MG63 (cell line): ENCODE data around the gene GAS7. TPM values are rescaled to one million over a fixed set of nuclear protein-coding genes. Genes with fewer than 3 reads are reported as not detected.

Experiments
- DNase-seq: peaks from one replicate; pipeline ENCODE4 v3.0.0-alpha.2; 2020
- H3K27me3 ChIP-seq: fragments of 250-450 bp; sonication (Bioruptor Pico); 2 replicates; pipeline ENCODE4 v1.5.1; 2020; ENCODE audit warnings: mild to moderate bottlenecking, moderate library complexity
- H3K36me3 ChIP-seq: fragments of 250-450 bp; sonication (Bioruptor Pico); 2 replicates; pipeline ENCODE4 v1.5.1; 2020; ENCODE audit warnings: mild to moderate bottlenecking, moderate library complexity
- H3K4me3 ChIP-seq: fragments of 250-450 bp; sonication (Bioruptor Pico); 2 replicates; pipeline ENCODE4 v1.5.1; 2020; ENCODE audit warnings: mild to moderate bottlenecking, moderate library complexity
- H3K9me3 ChIP-seq: fragments of 250-450 bp; sonication (Bioruptor Pico); 2 replicates; pipeline ENCODE4 v1.5.1; 2020; ENCODE audit warnings: mild to moderate bottlenecking, moderate library complexity
- total RNA-seq: library from RNA; depleted of rRNA; stranded (reverse); fragments of >200 nt; shearing (Covaris generic); gene quantifications from 2 replicates; pipeline ENCODE4 v1.2.3, GENCODE V29; 2014; ENCODE audit warnings: low replicate concordance

GAS7 gene
- total RNA-seq, 1 experiment from 2014 or later: 8.7 TPM

GRCh38 chr17:9968008-9968407, 230.4 kb downstream of the GAS7 start:
- no peaks in the 10 kb centered on the region for H3K36me3 ChIP-seq
- no peak for DNase-seq
- H3K4me3 ChIP-seq: no peak overlapping the region
- no peaks in the 10 kb centered on the region for H3K9me3 ChIP-seq
- H3K27me3 ChIP-seq: no peaks in the 10 kb centered on the region; the same call in 1 of the 2 replicates

- H3K36me3 ChIP-seq: no peaks in the 10 kb centered on the region
- H3K27me3 ChIP-seq: peaks cover 10% of the 10 kb centered on the region
- no peaks in the 10 kb centered on the region for H3K9me3 ChIP-seq
- no peak overlapping the region for H3K4me3 ChIP-seq
- peak; percentile 55 for DNase-seq
Observed at GRCh38 chr17:9959377-9959981, 238.9 kb downstream of the GAS7 start.

GRCh38 chr17:9958586-9959281, 239.7 kb downstream of the GAS7 start:
- Histone ChIP-seq H3K27me3 (peaks cover 10% of the 10 kb centered on the region), H3K36me3 (no peaks in the 10 kb centered on the region), H3K9me3 (no peaks in the 10 kb centered on the region), H3K4me3 (no peak overlapping the region)
- no peak for DNase-seq

GRCh38 chr17:9957244-9957643, 241.2 kb downstream of the GAS7 start:
- DNase-seq: no peak
- peaks cover 10% of the 10 kb centered on the region for H3K27me3 ChIP-seq
- no peak overlapping the region for H3K4me3 ChIP-seq
- H3K9me3 ChIP-seq: no peaks in the 10 kb centered on the region
- no peaks in the 10 kb centered on the region for H3K36me3 ChIP-seq

GRCh38 chr17:9956474-9957131, 241.8 kb downstream of the GAS7 start:
- DNase-seq: no peak
- Histone ChIP-seq H3K9me3 (no peaks in the 10 kb centered on the region), H3K4me3 (no peak overlapping the region), H3K27me3 (peaks cover 8% of the 10 kb centered on the region), H3K36me3 (no peaks in the 10 kb centered on the region)

GRCh38 chr17:9953492-9953891, 244.9 kb downstream of the GAS7 start:
- Histone ChIP-seq H3K36me3 (no peaks in the 10 kb centered on the region), H3K9me3 (no peaks in the 10 kb centered on the region), H3K27me3 (no peaks in the 10 kb centered on the region), H3K4me3 (no peak overlapping the region)
- no peak for DNase-seq

- no peaks in the 10 kb centered on the region for H3K36me3 ChIP-seq
- no peak for DNase-seq
- no peaks in the 10 kb centered on the region for H3K9me3 ChIP-seq
- no peaks in the 10 kb centered on the region for H3K27me3 ChIP-seq
- H3K4me3 ChIP-seq: no peak overlapping the region
Observed at GRCh38 chr17:9951803-9952202, 246.6 kb downstream of the GAS7 start.

GRCh38 chr17:9948928-9949327, 249.5 kb downstream of the GAS7 start:
- no peak for DNase-seq
- H3K4me3 ChIP-seq: no peak overlapping the region
- no peaks in the 10 kb centered on the region for H3K36me3 ChIP-seq
- H3K9me3 ChIP-seq: no peaks in the 10 kb centered on the region
- H3K27me3 ChIP-seq: no peaks in the 10 kb centered on the region

- Histone ChIP-seq H3K36me3 (no peaks in the 10 kb centered on the region), H3K4me3 (no peak overlapping the region), H3K27me3 (no peaks in the 10 kb centered on the region; the same call in 1 of the 2 replicates), H3K9me3 (no peaks in the 10 kb centered on the region)
- DNase-seq: no peak
Observed at GRCh38 chr17:9944704-9945103, 253.7 kb downstream of the GAS7 start.

- 0 out of 2 replicates have a peak, but pooled peaks cover 2% of the 10 kb centered on the region for H3K9me3 ChIP-seq
- DNase-seq: no peak
- no peak overlapping the region for H3K4me3 ChIP-seq
- H3K27me3 ChIP-seq: no peaks in the 10 kb centered on the region; the same call in 1 of the 2 replicates
- no peaks in the 10 kb centered on the region for H3K36me3 ChIP-seq
Observed at GRCh38 chr17:9943343-9943742, 255.1 kb downstream of the GAS7 start.

- H3K36me3 ChIP-seq: no peaks in the 10 kb centered on the region
- H3K27me3 ChIP-seq: no peaks in the 10 kb centered on the region; the same call in 1 of the 2 replicates
- H3K9me3 ChIP-seq: 0 out of 2 replicates have a peak, but pooled peaks cover 2% of the 10 kb centered on the region
- no peak for DNase-seq
- no peak overlapping the region for H3K4me3 ChIP-seq
Observed at GRCh38 chr17:9942885-9943284, 255.5 kb downstream of the GAS7 start.

GRCh38 chr17:9941305-9941704, 257.1 kb downstream of the GAS7 start:
- H3K36me3 ChIP-seq: no peaks in the 10 kb centered on the region
- H3K27me3 ChIP-seq: no peaks in the 10 kb centered on the region; the same call in 1 of the 2 replicates
- no peak for DNase-seq
- H3K9me3 ChIP-seq: 0 out of 2 replicates have a peak, but pooled peaks cover 2% of the 10 kb centered on the region
- no peak overlapping the region for H3K4me3 ChIP-seq

- no peak for DNase-seq
- no peak overlapping the region for H3K4me3 ChIP-seq
- H3K27me3 ChIP-seq: no peaks in the 10 kb centered on the region; the same call in 1 of the 2 replicates
- no peaks in the 10 kb centered on the region for H3K36me3 ChIP-seq
- H3K9me3 ChIP-seq: 0 out of 2 replicates have a peak, but pooled peaks cover 2% of the 10 kb centered on the region
Observed at GRCh38 chr17:9940841-9941240, 257.6 kb downstream of the GAS7 start.

- no peaks in the 10 kb centered on the region; the same call in 1 of the 2 replicates for H3K27me3 ChIP-seq
- H3K36me3 ChIP-seq: no peaks in the 10 kb centered on the region
- H3K9me3 ChIP-seq: 0 out of 2 replicates have a peak, but pooled peaks cover 2% of the 10 kb centered on the region
- no peak overlapping the region for H3K4me3 ChIP-seq
- no peak for DNase-seq
Observed at GRCh38 chr17:9938764-9939163, 259.6 kb downstream of the GAS7 start.

- Histone ChIP-seq H3K27me3 (no peaks in the 10 kb centered on the region; the same call in 1 of the 2 replicates), H3K4me3 (no peak overlapping the region), H3K36me3 (no peaks in the 10 kb centered on the region), H3K9me3 (0 out of 2 replicates have a peak, but pooled peaks cover 2% of the 10 kb centered on the region)
- no peak for DNase-seq
Observed at GRCh38 chr17:9937901-9938300, 260.5 kb downstream of the GAS7 start.

- Histone ChIP-seq H3K36me3 (no peaks in the 10 kb centered on the region), H3K9me3 (0 out of 2 replicates have a peak, but pooled peaks cover 2% of the 10 kb centered on the region), H3K27me3 (no peaks in the 10 kb centered on the region; the same call in 1 of the 2 replicates), H3K4me3 (no peak overlapping the region)
- DNase-seq: no peak
Observed at GRCh38 chr17:9937241-9937761, 261.1 kb downstream of the GAS7 start.

- Histone ChIP-seq H3K36me3 (no peaks in the 10 kb centered on the region), H3K27me3 (no peaks in the 10 kb centered on the region; the same call in 1 of the 2 replicates), H3K4me3 (no peak overlapping the region), H3K9me3 (0 out of 2 replicates have a peak, but pooled peaks cover 2% of the 10 kb centered on the region)
- no peak for DNase-seq
Observed at GRCh38 chr17:9936095-9936494, 262.3 kb downstream of the GAS7 start.
